GM19372 (cell line): Measurements from ENCODE around the gene GDPD5.

Experiments used
- ATAC-seq: cut with Tn5 transposase; IDR thresholded peaks from one replicate; pipeline ENCODE4 v1.9.1; 2021; ENCODE audit warnings: mild to moderate bottlenecking, low read depth, moderate library complexity; ENCODE audit not compliant: unreplicated experiment

The GDPD5 gene

DNA sequence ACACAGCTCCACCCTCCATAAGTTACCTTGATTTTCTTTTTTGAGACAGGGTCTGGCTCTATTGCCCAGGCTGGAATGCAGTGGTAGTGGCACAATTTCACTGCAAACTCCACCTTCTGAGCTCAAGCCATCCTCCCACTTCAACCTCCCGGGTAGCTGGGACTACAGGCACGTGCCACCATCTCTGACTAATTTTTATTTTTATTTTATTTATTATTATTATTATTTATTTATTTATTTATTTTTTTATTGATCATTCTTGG is 116.9 kb downstream of the GDPD5 start:
- no peak for ATAC-seq

DNA sequence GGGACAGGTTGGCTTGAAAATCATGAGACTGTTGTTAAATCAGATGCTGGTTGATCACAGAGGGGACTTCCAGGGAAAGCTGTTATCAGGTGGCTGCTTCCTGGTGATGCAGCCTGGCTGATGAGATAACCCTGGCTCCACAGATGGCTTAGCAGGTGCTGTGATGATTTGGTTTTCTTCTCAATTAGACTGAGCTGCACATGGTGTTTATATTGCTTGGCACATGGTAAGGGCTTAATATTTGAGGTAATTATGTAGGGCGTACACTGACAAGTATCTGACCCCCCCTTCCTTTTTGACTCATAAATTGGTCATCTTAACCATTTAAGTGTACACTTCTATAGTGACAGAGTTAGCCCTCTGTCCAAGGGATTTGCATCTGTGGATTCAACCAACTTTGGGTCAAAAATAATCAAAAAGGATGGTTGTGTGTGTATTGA is 119.4 kb downstream of the GDPD5 start:
- no peak for ATAC-seq

DNA sequence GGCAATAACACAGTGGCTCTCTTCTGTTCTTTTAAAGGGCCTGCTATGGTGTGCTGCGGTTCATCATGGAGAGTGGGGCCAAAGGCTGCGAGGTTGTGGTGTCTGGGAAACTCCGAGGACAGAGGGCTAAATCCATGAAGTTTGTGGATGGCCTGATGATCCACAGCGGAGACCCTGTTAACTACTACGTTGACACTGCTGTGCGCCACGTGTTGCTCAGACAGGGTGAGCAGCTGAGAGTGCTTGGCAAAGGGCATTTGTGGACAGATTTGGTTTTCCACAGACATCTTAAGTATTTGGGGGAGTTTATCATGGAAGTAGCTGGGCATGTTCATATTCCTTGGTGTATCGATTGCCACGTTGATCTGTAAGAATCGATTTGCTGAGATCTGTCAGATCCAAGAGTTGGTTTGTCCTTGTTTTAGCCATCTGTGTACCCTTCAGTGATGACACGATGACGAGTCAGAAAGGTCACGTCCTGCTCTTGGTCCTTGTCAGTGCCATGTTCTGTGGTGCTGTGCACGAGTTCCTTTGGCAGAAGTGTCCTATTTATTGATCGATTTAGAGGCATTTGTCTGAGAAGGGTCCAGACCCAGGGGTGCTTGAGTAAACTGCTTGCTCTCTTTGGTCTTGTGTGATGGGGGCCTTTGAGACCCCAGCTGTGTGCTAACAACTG is 121.6 kb downstream of the GDPD5 start:
- no peak for ATAC-seq

DNA sequence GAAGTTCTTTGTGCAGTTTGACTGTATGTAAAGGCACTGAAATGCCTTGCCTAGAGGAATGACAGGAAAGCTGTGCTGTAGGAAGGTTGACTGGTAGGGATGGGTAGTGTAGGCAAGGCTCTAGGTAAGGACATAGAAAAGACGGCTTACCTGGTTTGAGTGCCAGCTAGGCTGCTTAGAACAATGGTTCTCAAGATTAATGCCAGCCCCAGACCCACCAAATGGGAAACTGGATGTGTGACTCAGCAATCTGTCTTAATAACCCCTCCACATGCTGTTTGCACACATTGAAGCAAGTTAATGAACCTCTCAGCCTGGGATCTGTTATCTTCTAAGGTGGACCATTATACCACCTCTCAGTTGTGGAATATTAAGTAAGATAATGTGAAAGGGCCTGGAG is 122.7 kb downstream of the GDPD5 start:
- ATAC-seq: no peak

DNA sequence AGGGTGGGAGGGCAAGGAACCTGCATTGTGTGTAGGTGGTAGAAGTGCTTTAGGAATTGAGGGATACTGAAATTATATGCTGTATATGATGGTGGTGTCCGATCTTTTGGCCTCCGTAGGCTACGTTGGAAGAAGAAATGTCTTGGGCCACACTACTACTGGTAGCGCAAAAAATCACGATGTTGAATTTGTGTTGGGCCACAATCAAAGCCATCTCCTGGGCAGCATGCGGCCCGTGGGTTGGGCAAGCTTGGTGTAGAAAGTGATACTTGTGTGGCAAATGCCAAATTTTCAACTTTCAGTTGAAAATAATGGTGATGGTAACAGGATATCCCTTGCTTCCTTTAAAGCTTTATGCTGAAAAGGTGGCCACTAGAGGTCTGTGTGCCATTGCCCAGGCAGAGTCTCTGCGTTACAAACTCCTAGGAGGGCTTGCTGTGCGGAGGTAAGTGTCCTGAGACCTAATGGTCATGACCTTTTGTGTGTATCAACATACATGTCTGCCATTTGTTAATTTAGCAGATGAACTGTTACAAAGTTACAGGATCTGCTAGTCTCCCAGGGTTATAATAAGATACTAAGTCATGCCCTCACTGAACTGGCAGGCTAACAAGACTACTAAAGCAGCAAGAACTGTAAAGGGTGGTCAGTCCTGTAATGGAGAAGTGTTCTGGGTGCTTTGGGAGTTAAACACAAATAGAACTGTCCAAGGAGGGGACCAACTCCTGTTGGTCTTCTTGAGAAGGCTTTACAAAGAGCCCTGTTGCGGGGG is 123.6 kb downstream of the GDPD5 start:
- ATAC-seq: no peak

DNA sequence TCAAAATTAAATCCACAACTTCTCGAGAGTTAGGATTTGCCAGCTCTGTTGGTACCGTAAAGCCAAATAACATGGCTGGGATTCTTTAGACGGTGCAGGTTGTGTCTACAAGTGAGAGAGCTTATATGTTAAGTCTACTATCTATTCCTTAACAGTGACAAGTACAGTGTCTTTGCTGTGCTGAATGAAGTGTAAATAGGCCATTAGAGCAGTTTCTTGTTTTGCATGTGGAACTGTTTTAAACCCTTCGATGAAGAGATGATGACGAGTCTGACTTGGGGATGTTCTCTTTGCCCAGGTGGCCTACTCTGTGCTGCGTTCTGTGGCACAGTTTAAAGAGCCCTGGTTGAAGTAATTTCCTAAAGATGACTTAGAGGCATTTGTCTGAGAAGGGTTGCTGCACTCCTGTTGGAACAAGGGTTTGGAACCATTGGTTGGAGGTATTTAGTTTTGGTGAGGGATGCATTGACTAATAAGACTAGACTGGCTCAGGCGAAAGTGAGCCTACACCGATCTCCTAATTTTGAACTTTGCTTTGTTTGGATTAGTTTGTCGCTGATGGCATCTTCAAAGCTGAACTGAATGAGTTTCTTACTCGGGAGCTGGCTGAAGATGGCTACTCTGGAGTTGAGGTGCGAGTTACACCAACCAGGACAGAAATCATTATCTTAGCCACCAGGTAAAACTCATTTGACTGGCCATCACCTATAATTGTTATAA is 125.4 kb downstream of the GDPD5 start:
- no peak for ATAC-seq

DNA sequence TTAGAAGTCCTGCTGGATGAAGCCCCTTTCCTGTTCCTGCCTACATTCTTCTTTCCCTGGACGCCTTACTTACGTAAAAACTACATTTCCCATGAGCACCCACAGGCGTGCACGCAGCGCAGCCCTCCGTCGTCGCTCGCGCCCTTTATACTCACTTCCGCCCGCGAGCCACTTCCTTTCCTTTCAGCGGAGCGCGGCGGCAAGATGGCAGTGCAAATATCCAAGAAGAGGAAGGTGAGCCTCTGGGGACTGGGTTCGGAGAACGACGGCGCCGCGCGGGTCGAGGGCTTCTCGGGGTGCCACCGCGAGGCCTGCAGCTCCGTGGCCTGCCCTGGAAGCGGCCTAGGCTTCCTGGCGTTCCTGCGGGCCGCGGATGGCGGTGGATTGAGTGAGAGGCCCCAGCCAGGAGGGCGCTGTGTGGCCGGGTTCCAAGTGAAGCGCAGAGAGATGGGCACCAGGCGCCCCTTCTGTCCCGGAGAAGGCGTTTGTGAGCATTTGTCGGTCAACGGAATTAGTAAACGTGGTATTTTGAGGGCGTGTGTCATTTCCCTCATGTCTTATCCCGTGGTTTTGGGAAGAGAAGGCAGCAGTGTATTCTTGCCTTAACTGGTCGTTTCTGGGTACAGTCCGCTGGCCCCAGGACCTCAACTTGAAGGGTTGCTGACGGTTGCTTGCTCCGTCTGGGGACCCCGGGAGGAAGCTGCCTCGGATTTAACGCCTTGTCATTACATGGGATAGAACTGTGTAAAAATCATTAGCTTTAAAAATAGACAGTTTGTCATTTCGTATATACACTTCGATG is 126.2 kb downstream of the GDPD5 start, which contains the start of gene RPS3:
Gene RPS3 (plus strand): TSS at position 175 of the 802 bp plus-strand sequence. CDS start 30 bp downstream, at position 205.
- peak; percentile 92 for ATAC-seq

DNA sequence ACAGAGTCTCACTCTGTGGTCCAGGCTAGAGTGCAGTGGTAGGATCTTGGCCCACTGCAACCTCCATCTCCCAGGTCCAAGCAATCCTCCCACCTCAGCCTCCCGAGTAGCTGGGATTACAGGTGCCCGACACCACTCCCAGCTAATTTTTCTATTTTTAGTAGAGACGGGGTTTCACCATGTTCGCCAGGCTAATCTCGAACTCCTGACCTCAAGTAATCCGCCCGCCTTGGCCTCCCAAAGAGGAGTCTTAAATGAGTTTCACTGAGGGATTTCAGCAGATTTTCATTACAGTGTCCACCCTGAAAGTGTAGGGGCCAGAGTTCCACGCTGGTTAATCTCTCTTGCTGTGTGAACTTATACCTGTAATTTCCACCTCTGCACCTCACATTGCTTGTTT is 126.8 kb downstream of the GDPD5 start:
- no peak for ATAC-seq

DNA sequence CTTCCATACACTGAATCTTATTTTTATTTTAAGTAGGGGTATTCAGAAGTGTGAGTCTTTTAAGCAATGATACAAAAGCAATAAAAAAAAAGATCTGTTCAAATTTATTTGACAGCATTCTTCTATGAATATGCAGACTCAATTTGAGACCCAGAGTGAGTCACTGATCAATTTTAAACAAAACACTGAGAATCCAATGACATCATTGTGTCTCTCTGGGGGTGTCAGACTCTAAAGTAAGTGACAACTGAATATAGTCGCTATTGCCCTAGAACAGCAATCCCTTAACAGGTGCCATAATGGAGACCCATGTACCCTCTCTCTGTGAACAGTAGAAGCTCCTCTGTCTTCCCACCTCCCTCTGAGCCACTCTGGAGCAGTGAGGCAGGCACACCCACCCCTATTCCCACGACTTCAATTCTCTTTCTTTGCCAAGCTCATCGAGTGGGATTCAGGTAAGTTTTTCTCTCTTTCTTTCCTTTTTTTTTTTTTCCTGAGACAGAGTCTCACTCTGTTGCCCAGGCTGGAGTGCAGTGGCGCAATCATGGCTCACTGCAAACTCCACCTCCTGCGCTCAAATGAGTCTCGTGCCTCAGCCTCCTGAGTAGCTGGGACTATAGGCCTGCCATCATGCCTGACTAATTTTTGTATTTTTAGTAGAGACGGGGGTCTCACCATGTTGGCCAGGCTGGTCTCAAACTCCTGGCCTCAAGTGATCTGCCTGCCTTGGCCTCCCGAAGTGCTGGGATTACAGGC is 131.5 kb downstream of the GDPD5 start:
- ATAC-seq: no peak

DNA sequence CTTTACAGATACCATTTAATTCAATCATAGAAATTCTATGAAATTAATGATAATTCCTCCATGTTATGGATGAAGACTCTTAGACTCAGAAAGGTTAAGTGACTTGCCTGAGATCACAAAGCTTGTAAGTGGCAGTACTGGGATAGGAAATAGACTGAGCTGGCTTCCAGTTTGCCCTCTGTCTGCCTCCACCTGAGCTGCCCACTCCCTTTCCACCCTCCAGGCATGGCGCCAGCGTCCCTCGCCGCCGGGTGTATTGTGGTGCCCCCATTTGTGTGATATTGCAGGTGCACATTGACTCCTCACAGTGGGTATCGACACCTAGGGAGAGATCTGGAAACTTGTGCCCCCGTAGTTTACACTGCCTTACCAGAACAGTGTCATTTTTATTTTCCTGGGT is 135.8 kb downstream of the GDPD5 start:
- no peak for ATAC-seq

DNA sequence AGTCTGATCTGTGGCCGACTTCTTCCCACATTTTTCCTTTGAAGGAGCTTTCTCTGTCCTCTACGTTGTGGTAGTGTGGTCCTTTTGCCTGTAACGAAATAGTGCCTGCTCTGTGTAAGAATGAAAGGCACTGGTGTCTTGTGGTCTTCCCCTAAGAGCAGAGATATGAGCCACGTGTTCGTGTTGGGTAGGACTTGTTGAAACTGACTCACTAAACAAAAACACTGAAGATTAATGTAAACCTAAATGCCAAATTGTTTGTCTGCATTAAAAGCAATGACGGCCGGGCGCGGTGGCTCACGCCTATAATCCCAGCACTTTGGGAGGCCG is 136.5 kb downstream of the GDPD5 start:
- no peak for ATAC-seq

DNA sequence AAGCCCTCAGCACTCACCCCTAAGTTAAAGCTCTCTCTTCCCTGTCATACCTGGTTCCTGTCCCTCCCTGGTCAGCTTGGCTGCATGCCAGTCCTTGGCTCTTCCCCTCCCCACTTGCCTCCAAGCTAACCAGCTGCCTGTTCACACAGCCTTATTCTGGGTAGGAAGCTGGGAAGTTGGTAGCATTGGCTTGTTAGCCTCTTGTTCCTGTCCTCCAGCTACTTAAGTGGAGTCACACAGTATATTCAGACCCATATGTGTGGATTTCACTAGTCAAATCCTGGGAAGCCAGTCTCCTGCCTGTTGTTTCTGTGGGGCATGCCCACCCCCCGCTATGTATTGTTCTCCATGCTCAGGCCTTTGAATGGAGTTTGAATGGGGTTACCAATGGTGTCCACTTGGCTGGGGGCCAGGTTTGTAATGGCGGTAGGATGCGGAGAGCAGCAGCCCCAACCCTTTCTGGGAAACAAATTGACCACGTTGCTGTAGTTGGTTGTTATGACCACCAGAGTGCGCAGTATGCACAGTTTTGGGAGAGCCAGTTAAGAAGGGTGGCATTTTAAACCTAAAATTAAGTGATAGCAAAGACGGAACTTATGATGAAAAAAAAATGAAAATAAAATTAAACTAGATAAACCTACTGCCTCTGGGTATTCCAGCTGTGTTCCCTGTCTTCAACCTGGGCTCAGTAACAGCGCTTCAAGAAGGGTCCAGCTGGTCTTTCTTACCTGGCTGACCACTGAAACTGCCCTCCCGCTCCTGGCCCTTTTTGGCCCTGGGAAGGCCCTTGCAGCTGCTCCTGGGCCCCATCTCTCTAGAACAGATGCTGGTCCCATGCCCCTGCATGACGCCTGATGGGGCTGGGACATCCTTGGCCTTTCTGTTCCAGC is 137.1 kb downstream of the GDPD5 start:
- ATAC-seq: no peak

DNA sequence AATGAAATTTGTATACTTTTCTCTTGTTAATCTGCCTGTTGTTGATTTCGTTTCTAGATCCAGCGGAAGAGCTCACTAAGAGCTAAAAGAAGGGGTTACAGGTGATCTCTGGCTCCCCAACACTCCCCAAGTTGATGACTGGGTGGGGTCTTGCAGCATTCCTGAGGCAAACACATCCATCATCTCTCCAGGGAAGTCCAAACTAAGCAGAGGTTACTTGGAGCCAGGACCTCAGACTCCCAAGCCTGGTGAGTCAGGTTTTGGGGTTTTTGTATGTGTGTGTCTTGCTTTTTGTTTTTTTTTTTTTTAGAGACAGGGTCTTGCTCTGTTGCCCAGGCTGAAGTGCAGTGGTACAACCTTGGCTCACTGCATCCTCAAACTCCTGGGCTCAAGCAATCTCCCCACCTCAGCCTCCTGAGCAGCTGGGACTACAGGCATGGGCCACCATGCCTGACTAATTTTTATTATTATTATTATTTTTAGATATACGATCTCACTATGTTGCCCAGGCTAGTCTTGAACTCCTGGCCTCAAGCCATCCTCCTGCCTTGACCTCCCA is 137.9 kb downstream of the GDPD5 start:
- no peak for ATAC-seq

DNA sequence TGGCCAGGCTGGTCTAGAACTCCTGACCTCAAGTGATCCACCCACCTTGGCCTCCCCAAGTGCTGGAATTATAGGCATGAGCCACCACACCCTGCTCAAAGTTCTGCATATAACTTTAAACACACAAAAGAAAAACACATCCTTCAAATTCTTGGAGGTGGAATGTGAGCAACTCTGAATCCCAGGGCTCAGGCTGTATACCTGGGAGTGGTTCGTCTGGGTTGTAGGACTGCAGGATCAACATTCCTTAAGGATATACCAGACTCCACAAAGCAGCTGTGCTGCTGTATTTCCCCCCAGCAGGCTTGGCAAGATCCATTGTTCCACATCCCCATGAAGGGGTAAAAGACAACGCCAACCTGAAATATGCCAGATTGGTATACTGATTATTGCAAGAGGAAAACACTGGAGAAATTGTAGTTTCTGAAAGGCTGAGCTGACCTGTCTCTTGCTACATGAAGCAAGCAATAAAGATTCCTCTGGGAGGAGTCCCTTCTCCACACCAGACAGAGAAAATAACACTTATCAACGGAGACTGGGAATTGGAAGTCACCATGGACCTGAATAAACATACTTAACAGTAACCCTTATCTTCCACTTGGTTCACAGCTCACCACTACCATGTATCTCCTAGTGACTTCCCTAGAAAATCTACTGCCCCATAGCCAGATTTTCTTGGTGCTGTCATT is 138.7 kb downstream of the GDPD5 start:
- ATAC-seq: no peak
